ENCODE measurements around the gene RPL3.

RPL3 gene

GRCh38 chr22:39362271-39362670, 42.8 kb upstream of the RPL3 start:
- WGBS (ENCODE audit: extremely low coverage, insufficient coverage, insufficient read length): no CpG with 5 or more reads among the region's 11 CpGs
- no peaks in the 10 kb centered on the region for H3K36me3 ChIP-seq (ENCODE audit: control insufficient read depth in 1 of 2, insufficient read depth in 2 of 2, low read length in 2 of 2)
- peak overlapping the region; percentile 41 for H4K12ac ChIP-seq (ENCODE audit: low read depth, low read length)
- H3K23ac ChIP-seq (ENCODE audit: low read length): no peak overlapping the region
- no peak overlapping the region for H2AFZ ChIP-seq (ENCODE audit: insufficient read depth, low read length, poor library complexity)
- no peaks in the 10 kb centered on the region for H3K79me2 ChIP-seq (ENCODE audit: control insufficient read depth, insufficient read depth, low read length, poor library complexity)
- H3K14ac ChIP-seq (ENCODE audit: low read length): peak overlapping the region; percentile 29
- H3K79me1 ChIP-seq (ENCODE audit: low read length): peaks cover 8% of the 10 kb centered on the region
- peaks cover 31 to 36% of the 10 kb centered on the region in 2 experiments for H3K4me1 ChIP-seq (ENCODE audit: control insufficient read depth in 1 of 2, insufficient read depth in 2 of 2, low read length in 2 of 2)
- H2BK5ac ChIP-seq (ENCODE audit: low read depth, low read length, poor library complexity): no peak overlapping the region
- H4K8ac ChIP-seq (ENCODE audit: low read depth, low read length): no peak overlapping the region
- no peak overlapping the region for H3K9ac ChIP-seq (ENCODE audit: low read length)
- H2BK120ac ChIP-seq (ENCODE audit: insufficient read depth, low read length, poor library complexity): peak overlapping the region; percentile 47
- H3K4ac ChIP-seq (ENCODE audit: low read depth, low read length): peak overlapping the region; percentile 17
- no peak overlapping the region for H3K4me3 ChIP-seq (ENCODE audit: low read depth, low read length)
- peak overlapping the region; percentile 48 for H3K18ac ChIP-seq (ENCODE audit: low read length)
- H3K4me2 ChIP-seq (ENCODE audit: low read length): no peak overlapping the region
- no peak for DNase-seq
- H3K9me3 ChIP-seq (ENCODE audit: insufficient read depth, low read depth, low read length): peaks cover 2% of the 10 kb centered on the region
- H3K27me3 ChIP-seq (ENCODE audit: insufficient read depth, low read length): no peaks in the 10 kb centered on the region
- peak overlapping the region; percentile 24 for H2AK5ac ChIP-seq (ENCODE audit: low read length)
- H2BK12ac ChIP-seq (ENCODE audit: low read length): peak overlapping the region; percentile 71
- H3K27ac ChIP-seq (ENCODE audit: low read depth, low read length): no peak overlapping the region
- peak overlapping the region; percentile 29 for H4K91ac ChIP-seq (ENCODE audit: low read depth, low read length)

- Histone ChIP-seq H3K4me3 (ENCODE audit: low read depth, low read length) (no peak overlapping the region), H2BK120ac (ENCODE audit: insufficient read depth, low read length, poor library complexity) (peak overlapping the region; percentile 47), H4K91ac (ENCODE audit: low read depth, low read length) (peak overlapping the region; percentile 29), H3K79me1 (ENCODE audit: low read length) (peaks cover 8% of the 10 kb centered on the region), H3K9me3 (ENCODE audit: insufficient read depth, low read depth, low read length) (peaks cover 2% of the 10 kb centered on the region), H3K27ac (ENCODE audit: low read depth, low read length) (no peak overlapping the region), H3K18ac (ENCODE audit: low read length) (peak overlapping the region; percentile 25), H3K14ac (ENCODE audit: low read length) (no peak overlapping the region), H3K79me2 (ENCODE audit: control insufficient read depth, insufficient read depth, low read length, poor library complexity) (no peaks in the 10 kb centered on the region), H4K12ac (ENCODE audit: low read depth, low read length) (no peak overlapping the region), H3K4me1 (ENCODE audit: control insufficient read depth in 1 of 2, insufficient read depth in 2 of 2, low read length in 2 of 2) (peaks cover 31 to 36% of the 10 kb centered on the region in 2 experiments), H2AK5ac (ENCODE audit: low read length) (no peak overlapping the region), H3K27me3 (ENCODE audit: insufficient read depth, low read length) (no peaks in the 10 kb centered on the region), H3K4me2 (ENCODE audit: low read length) (peak overlapping the region; percentile 6), H4K8ac (ENCODE audit: low read depth, low read length) (no peak overlapping the region), H3K4ac (ENCODE audit: low read depth, low read length) (peak overlapping the region; percentile 19), H3K36me3 (ENCODE audit: control insufficient read depth in 1 of 2, insufficient read depth in 2 of 2, low read length in 2 of 2) (no peaks in the 10 kb centered on the region), H3K23ac (ENCODE audit: low read length) (no peak overlapping the region), H2AFZ (ENCODE audit: insufficient read depth, low read length, poor library complexity) (no peak overlapping the region), H3K9ac (ENCODE audit: low read length) (no peak overlapping the region), H2BK5ac (ENCODE audit: low read depth, low read length, poor library complexity) (no peak overlapping the region), H2BK12ac (ENCODE audit: low read length) (peak overlapping the region; percentile 5)
- no CpG with 5 or more reads among the region's 7 CpGs for WGBS (ENCODE audit: extremely low coverage, insufficient coverage, insufficient read length)
- no peak for DNase-seq
Measured at GRCh38 chr22:39361496-39361895, 42.1 kb upstream of the RPL3 start.

- Histone ChIP-seq H4K91ac (ENCODE audit: low read depth, low read length) (no peak overlapping the region), H3K23ac (ENCODE audit: low read length) (no peak overlapping the region), H4K12ac (ENCODE audit: low read depth, low read length) (no peak overlapping the region), H2AFZ (ENCODE audit: insufficient read depth, low read length, poor library complexity) (no peak overlapping the region), H3K27me3 (ENCODE audit: insufficient read depth, low read length) (no peaks in the 10 kb centered on the region), H3K4me2 (ENCODE audit: low read length) (peak overlapping the region; percentile 3), H3K14ac (ENCODE audit: low read length) (peak overlapping the region; percentile 0), H2BK120ac (ENCODE audit: insufficient read depth, low read length, poor library complexity) (no peak overlapping the region), H3K79me2 (ENCODE audit: control insufficient read depth, insufficient read depth, low read length, poor library complexity) (no peaks in the 10 kb centered on the region), H2BK5ac (ENCODE audit: low read depth, low read length, poor library complexity) (no peak overlapping the region), H4K8ac (ENCODE audit: low read depth, low read length) (no peak overlapping the region), H3K18ac (ENCODE audit: low read length) (no peak overlapping the region), H3K27ac (ENCODE audit: low read depth, low read length) (peak overlapping the region; percentile 36), H3K4ac (ENCODE audit: low read depth, low read length) (no peak overlapping the region), H3K4me3 (ENCODE audit: low read depth, low read length) (no peak overlapping the region), H3K79me1 (ENCODE audit: low read length) (peaks cover 8% of the 10 kb centered on the region), H3K4me1 (ENCODE audit: control insufficient read depth in 1 of 2, insufficient read depth in 2 of 2, low read length in 2 of 2) (peaks cover 31 to 36% of the 10 kb centered on the region in 2 experiments), H2BK12ac (ENCODE audit: low read length) (peak overlapping the region; percentile 25), H3K36me3 (ENCODE audit: control insufficient read depth in 1 of 2, insufficient read depth in 2 of 2, low read length in 2 of 2) (no peaks in the 10 kb centered on the region), H3K9me3 (ENCODE audit: insufficient read depth, low read depth, low read length) (peaks cover 2% of the 10 kb centered on the region), H3K9ac (ENCODE audit: low read length) (no peak overlapping the region), H2AK5ac (ENCODE audit: low read length) (peak overlapping the region; percentile 22)
- DNase-seq: peak in 1 of 2 donors; percentile 52
- no CpG with 5 or more reads among the region's 14 CpGs for WGBS (ENCODE audit: extremely low coverage, insufficient coverage, insufficient read length)
Measured at GRCh38 chr22:39360674-39361413, 41.4 kb upstream of the RPL3 start.

GRCh38 chr22:39360242-39360641, 40.8 kb upstream of the RPL3 start:
- Histone ChIP-seq H2AK5ac (ENCODE audit: low read length) (no peak overlapping the region), H3K4me2 (ENCODE audit: low read length) (no peak overlapping the region), H3K14ac (ENCODE audit: low read length) (no peak overlapping the region), H3K79me1 (ENCODE audit: low read length) (peaks cover 8% of the 10 kb centered on the region), H3K23ac (ENCODE audit: low read length) (no peak overlapping the region), H3K79me2 (ENCODE audit: control insufficient read depth, insufficient read depth, low read length, poor library complexity) (no peaks in the 10 kb centered on the region), H3K4me1 (ENCODE audit: control insufficient read depth in 1 of 2, insufficient read depth in 2 of 2, low read length in 2 of 2) (peaks cover 31 to 36% of the 10 kb centered on the region in 2 experiments), H4K8ac (ENCODE audit: low read depth, low read length) (no peak overlapping the region), H3K4ac (ENCODE audit: low read depth, low read length) (no peak overlapping the region), H2BK5ac (ENCODE audit: low read depth, low read length, poor library complexity) (no peak overlapping the region), H3K36me3 (ENCODE audit: control insufficient read depth in 1 of 2, insufficient read depth in 2 of 2, low read length in 2 of 2) (no peaks in the 10 kb centered on the region), H2AFZ (ENCODE audit: insufficient read depth, low read length, poor library complexity) (no peak overlapping the region), H3K18ac (ENCODE audit: low read length) (no peak overlapping the region), H3K27ac (ENCODE audit: low read depth, low read length) (no peak overlapping the region), H3K9ac (ENCODE audit: low read length) (no peak overlapping the region), H3K4me3 (ENCODE audit: low read depth, low read length) (no peak overlapping the region), H4K12ac (ENCODE audit: low read depth, low read length) (no peak overlapping the region), H2BK120ac (ENCODE audit: insufficient read depth, low read length, poor library complexity) (no peak overlapping the region), H3K9me3 (ENCODE audit: insufficient read depth, low read depth, low read length) (peaks cover 2% of the 10 kb centered on the region), H2BK12ac (ENCODE audit: low read length) (no peak overlapping the region), H4K91ac (ENCODE audit: low read depth, low read length) (no peak overlapping the region), H3K27me3 (ENCODE audit: insufficient read depth, low read length) (no peaks in the 10 kb centered on the region)
- no CpG with 5 or more reads among the region's 18 CpGs for WGBS (ENCODE audit: extremely low coverage, insufficient coverage, insufficient read length)
- no peak for DNase-seq

Data from trophoblast cell (in vitro differentiated cells and primary cell).